Measurements from ENCODE around the gene DDX60.

DNA sequence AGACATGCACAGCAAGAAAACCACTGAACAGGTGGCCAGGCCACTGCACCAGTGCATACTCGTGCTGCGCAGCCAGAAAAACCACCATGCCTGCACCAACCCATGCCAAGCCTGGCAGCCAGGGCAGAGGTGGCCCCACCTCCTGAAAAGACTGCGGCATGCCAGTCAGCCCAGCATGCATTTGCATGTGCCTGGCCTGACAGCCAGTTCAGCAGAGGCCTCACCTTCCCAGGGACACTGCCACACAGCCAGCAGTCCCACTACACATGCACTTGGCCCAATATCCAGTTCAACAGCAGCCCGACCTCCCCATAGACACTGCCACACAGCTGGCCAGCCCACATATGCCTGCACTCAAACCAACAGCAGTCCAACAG is 43.5 kb upstream of the DDX60 start:
- TF ChIP-seq, protein P1, sequence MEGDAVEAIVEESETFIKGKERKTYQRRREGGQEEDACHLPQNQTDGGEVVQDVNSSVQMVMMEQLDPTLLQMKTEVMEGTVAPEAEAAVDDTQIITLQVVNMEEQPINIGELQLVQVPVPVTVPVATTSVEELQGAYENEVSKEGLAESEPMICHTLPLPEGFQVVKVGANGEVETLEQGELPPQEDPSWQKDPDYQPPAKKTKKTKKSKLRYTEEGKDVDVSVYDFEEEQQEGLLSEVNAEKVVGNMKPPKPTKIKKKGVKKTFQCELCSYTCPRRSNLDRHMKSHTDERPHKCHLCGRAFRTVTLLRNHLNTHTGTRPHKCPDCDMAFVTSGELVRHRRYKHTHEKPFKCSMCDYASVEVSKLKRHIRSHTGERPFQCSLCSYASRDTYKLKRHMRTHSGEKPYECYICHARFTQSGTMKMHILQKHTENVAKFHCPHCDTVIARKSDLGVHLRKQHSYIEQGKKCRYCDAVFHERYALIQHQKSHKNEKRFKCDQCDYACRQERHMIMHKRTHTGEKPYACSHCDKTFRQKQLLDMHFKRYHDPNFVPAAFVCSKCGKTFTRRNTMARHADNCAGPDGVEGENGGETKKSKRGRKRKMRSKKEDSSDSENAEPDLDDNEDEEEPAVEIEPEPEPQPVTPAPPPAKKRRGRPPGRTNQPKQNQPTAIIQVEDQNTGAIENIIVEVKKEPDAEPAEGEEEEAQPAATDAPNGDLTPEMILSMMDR (IDR thresholded peaks at IDR 0.05), result no peak
- no peak for TF ChIP-seq POLR2A (IDR thresholded peaks at IDR 0.05)
